ENCODE measurements around the gene IRX4. TPM values are rescaled to one million over a fixed set of nuclear protein-coding genes. Genes with fewer than 3 reads are reported as not detected.

The IRX4 gene
- polyA plus RNA-seq, 5 donors: not detected

- DNase-seq: no peak
Measured at GRCh38 chr5:1838013-1838412, 44.7 kb downstream of the IRX4 start.

GRCh38 chr5:1836891-1837880, 45.5 kb downstream of the IRX4 start:
- DNase-seq: no peak

- no peak for DNase-seq
Measured at GRCh38 chr5:1836176-1836890, 46.4 kb downstream of the IRX4 start.

GRCh38 chr5:1835431-1835830, 47.3 kb downstream of the IRX4 start:
- no peak for DNase-seq

- no peak for DNase-seq
Measured at GRCh38 chr5:1834721-1835429, 47.9 kb downstream of the IRX4 start.

- no peak for DNase-seq
Measured at GRCh38 chr5:1834022-1834551, 48.6 kb downstream of the IRX4 start.

- DNase-seq: no peak
Measured at GRCh38 chr5:1833264-1834021, 49.3 kb downstream of the IRX4 start.

- no peak for DNase-seq
Measured at GRCh38 chr5:1832511-1833250, 50.0 kb downstream of the IRX4 start.

- no peak for DNase-seq
Measured at GRCh38 chr5:1831677-1832313, 50.9 kb downstream of the IRX4 start.

- no peak for DNase-seq
Measured at GRCh38 chr5:1831257-1831656, 51.5 kb downstream of the IRX4 start.

- no peak for DNase-seq
Measured at GRCh38 chr5:1830571-1831228, 52.0 kb downstream of the IRX4 start.

- no peak for DNase-seq
Measured at GRCh38 chr5:1827886-1828397, 54.8 kb downstream of the IRX4 start.

Other genes starting within 250 kb of the IRX4 start
- 10 to 100 TPM; 22.7 to 32.5 (median 27.5) TPM for gene MRPL36, start 83.1 kb downstream of the IRX4 start, polyA plus RNA-seq (ENCODE audit: insufficient read depth in 1 of 5, insufficient read length in 5 of 5, low replicate concordance in 1 of 5)
- gene NDUFS6, start 81.5 kb downstream of the IRX4 start, polyA plus RNA-seq (ENCODE audit: insufficient read depth in 1 of 5, insufficient read length in 5 of 5, low replicate concordance in 1 of 5): 10 to 100 TPM; 29.9 to 67.8 (median 38.1) TPM

Data from right lung (tissue), 5 donors.